Left renal pelvis (tissue), 4 donors: Measurements from ENCODE around the gene HERC4. TPM values are rescaled to one million over a fixed set of nuclear protein-coding genes. Genes with fewer than 3 reads are reported as not detected.
A peak's percentile ranks its signal among the peaks of the same experiment; 100 is the strongest.
"Not testable (repeated sequence)": the region's sequence is repeated elsewhere in the genome, so short reads cannot be mapped to it uniquely, and the experiment has no call there.

ENCODE experiments used
- DNase-seq, 4 donors: peaks; one replicate each; pipeline ENCODE4 v3.0.0-alpha.2; 2013; ENCODE audit warnings: low read depth in 4 of 4, low spot score in 3 of 4
- polyA plus RNA-seq, 4 donors: library from polyadenylated mRNA; unstranded; fragments of 120-200 nt; gene quantifications; one replicate each; pipeline ENCODE4 v1.2.1, GENCODE V29; 2013; ENCODE audit not compliant: insufficient read length in 4 of 4

HERC4 gene
- polyA plus RNA-seq, 4 donors = 37.6 to 56.7 (median 50.8) TPM

DNA sequence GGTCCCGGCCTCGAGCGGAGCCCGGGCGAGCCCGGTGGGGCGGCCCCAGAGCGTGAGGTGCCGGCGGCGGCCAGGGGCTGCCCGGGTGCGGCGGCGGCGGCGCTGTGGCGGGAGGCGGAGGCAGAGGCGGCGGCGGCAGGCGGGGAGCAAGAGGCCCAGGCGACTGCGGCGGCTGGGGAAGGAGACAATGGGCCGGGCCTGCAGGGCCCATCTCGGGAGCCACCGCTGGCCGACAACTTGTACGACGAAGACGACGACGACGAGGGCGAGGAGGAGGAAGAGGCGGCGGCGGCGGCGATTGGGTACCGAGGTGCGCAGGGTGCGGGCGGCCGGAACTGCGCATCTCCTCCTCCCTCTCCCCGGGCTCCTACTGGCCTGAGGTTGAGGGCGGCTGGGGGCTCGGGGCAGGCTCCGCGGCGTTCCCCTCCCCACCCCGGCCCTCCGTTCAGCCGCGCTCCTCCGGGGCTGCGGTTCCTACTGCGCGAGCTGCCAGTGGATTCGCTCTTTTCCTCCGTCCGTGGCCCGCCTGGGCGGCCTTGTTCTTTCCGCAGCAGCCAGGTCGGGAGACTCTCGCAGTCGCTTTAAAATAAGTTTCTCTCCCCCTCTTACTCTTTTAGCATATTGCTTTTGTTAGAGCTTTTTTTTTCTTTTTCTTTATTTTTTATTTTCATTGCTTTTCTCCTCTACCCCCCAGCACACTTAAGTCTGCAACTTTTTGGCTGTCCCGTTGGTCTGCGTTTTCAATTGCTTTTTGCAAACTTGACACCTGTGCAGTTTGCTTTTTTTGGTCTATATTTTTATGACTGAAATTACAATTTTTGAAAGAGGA, 190.0 kb downstream of the HERC4 start:
- peak; percentile 48 to 57 (median 53) for DNase-seq

DNA sequence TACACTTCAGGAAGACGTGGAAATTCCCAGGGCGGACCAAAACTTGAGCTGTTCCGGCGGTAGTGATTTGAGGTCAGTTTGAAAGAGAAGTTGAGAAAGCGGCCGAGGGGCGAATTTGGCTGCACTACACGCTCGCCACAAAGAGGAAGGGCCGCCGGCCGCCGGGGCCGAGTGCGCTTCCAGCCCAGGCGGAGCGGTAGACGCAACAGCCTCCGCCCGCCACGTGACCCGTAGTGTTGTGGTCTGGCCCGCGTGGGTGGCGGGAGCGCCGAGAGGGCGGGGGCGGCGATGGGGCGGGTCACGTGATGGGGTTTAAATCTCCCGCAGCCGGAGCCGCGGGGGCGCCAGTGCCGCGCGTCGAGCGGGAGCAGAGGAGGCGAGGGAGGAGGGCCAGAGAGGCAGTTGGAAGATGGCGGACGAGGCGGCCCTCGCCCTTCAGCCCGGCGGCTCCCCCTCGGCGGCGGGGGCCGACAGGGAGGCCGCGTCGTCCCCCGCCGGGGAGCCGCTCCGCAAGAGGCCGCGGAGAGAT, 190.7 kb downstream of the HERC4 start, which contains the start of gene SIRT1:
SIRT1 (plus strand) TSS at position 344 of the 529 bp plus-strand sequence; CDS start at position 410, 66 bp downstream.
- peak; percentile 80 to 92 (median 89) for DNase-seq

- DNase-seq = no peak
These were observed 191.3 kb downstream of the HERC4 start for GRCh38 chr10:67883710-67884312.

- DNase-seq = no peak
These were observed 196.9 kb downstream of the HERC4 start for GRCh38 chr10:67878133-67878532.

DNA sequence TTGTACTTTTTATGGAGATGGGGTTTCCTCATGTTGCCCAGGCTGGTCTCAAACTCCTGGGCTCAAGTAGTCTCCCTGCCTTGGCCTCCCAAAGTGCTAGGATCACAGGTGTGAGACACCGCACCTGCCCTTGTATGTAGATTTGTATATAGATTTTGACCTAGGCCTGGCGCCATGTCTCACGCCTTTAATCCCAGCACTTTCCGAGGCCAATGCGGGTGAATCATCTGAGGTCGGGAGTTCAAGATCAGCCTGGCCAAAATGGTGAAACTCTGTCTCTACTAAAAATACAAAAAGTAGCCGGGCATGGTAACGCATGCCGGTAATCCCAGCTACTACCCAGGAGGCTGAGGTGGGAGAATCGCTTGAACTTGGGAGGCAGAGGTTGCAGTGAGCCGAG, 197.7 kb downstream of the HERC4 start:
- DNase-seq = not testable (repeated sequence)

- no peak for DNase-seq
These were observed 199.5 kb downstream of the HERC4 start for GRCh38 chr10:67875340-67876238.

Other genes starting within 250 kb of the HERC4 start
- 10 to 100 TPM; 11.1 to 15.7 (median 12.9) TPM for gene DNAJC12, start 237.1 kb downstream of the HERC4 start, polyA plus RNA-seq
- 10 to 100 TPM; 40.3 to 58.2 (median 47.0) TPM for gene SIRT1, start 190.6 kb downstream of the HERC4 start, polyA plus RNA-seq
- under 1 TPM; 0.06 to 0.10 (median 0.06) TPM for gene MYPN, start 34.2 kb upstream of the HERC4 start, polyA plus RNA-seq
- 1 to 10 TPM; 1.2 to 1.7 (median 1.6) TPM for gene ATOH7, start 156.8 kb upstream of the HERC4 start, polyA plus RNA-seq